ENCODE data around the gene ASAH2B. TPM values are rescaled to one million over a fixed set of nuclear protein-coding genes. Genes with fewer than 3 reads are reported as not detected.

The ASAH2B gene
- total RNA-seq, 1 experiment from 2014 or later, result 8.6 TPM

GRCh38 chr10:50794490-50794889 lies 54.8 kb downstream of the ASAH2B start:
- Histone ChIP-seq H4K91ac (ENCODE audit: insufficient read length, low read depth, low read length) (no peak overlapping the region), H3K9ac (ENCODE audit: extremely low read depth, insufficient read length, low read length) (no peak overlapping the region), H2BK20ac (ENCODE audit: low read depth, low read length, poor library complexity, severe bottlenecking) (no peak overlapping the region), H3K14ac (ENCODE audit: insufficient read depth, low read length) (no peak overlapping the region), H3K18ac (ENCODE audit: insufficient read length, low read depth, low read length) (no peak overlapping the region), H2BK12ac (ENCODE audit: insufficient read length, low read depth, low read length) (no peak overlapping the region), H2AFZ (ENCODE audit: low read length) (no peak overlapping the region), H3K23me2 (ENCODE audit: insufficient read length, low read depth, low read length, poor library complexity, severe bottlenecking) (no peaks in the 10 kb centered on the region), H4K20me1 (ENCODE audit: control insufficient read depth, insufficient read depth, insufficient read length) (no peaks in the 10 kb centered on the region), H3K56ac (ENCODE audit: insufficient read length, low read depth, low read length) (no peak overlapping the region), H3K4me1 (ENCODE audit: insufficient read depth, low read length) (no peaks in the 10 kb centered on the region), H4K8ac (replicated peaks; ENCODE audit: insufficient read length, low read depth, low read length) (no peak overlapping the region), H2BK120ac (ENCODE audit: low read depth, low read length, poor library complexity, severe bottlenecking) (no peak overlapping the region), H4K5ac (ENCODE audit: insufficient read length, low read depth, low read length) (no peak overlapping the region), H3K4me2 (ENCODE audit: insufficient read depth, insufficient read length, low read length) (no peak overlapping the region), H3K9me3 (ENCODE audit: control insufficient read depth, low read depth, low read length) (no peaks in the 10 kb centered on the region), H3K79me2 (ENCODE audit: insufficient read depth, low read length) (no peaks in the 10 kb centered on the region), H2BK5ac (ENCODE audit: insufficient read length, low read length) (no peak overlapping the region), H2AK5ac (ENCODE audit: insufficient read length, low read length) (no peak overlapping the region), H3K27ac (ENCODE audit: insufficient read length, low read depth, low read length) (no peak overlapping the region), H3K27me3 (ENCODE audit: insufficient read depth, low read length) (no peaks in the 10 kb centered on the region), H3K23ac (ENCODE audit: insufficient read length, low read depth, low read length) (no peak overlapping the region), H3T11ph (ENCODE audit: low read length) (no peak overlapping the region), H3K79me1 (ENCODE audit: insufficient read depth, low read depth, low read length, poor library complexity, severe bottlenecking) (no peaks in the 10 kb centered on the region), H2BK15ac (ENCODE audit: low read depth, low read length) (no peak overlapping the region), H3K4ac (ENCODE audit: low read depth, low read length) (no peak overlapping the region)
- H3K36me3 Mint-ChIP-seq (ENCODE audit: insufficient read depth in 1 of 3, low read depth in 3 of 3), result peaks cover 0 to 6% (median 0%) of the 10 kb centered on the region in 3 experiments; a peak in 3 of 7 replicates
- H3K27ac Mint-ChIP-seq, result no peak overlapping the region
- H3K27me3 Mint-ChIP-seq (ENCODE audit: low read depth), result no peaks in the 10 kb centered on the region
- TF ChIP-seq CTCF (conservative IDR thresholded peaks at IDR 0.05), result no peak
- peaks cover 0 to 5% of the 10 kb centered on the region in 2 experiments; a peak in 2 of 5 replicates for H3K9me3 Mint-ChIP-seq
- DNase-seq, result no peak
- 0 out of 4 replicates have a peak, but pooled peaks cover 0 to 2% of the 10 kb centered on the region in 2 experiments for H3K4me1 Mint-ChIP-seq
- H3K4me3 Mint-ChIP-seq, result no peak overlapping the region

Measured in H9 (cell line).